Fibroblast of skin of scalp (primary cell): ENCODE results near the gene MIER1.
"Not testable (repeated sequence)": the region's sequence is repeated elsewhere in the genome, so short reads cannot be mapped to it uniquely, and the experiment has no call there.

Experiments
- DNase-seq: peaks from one replicate; pipeline ENCODE4 v3.0.0-alpha.2; 2013

Gene MIER1

GRCh38 chr1:66938613-66939012 is 13.8 kb downstream of the MIER1 start:
- DNase-seq = peak; percentile 74

DNA sequence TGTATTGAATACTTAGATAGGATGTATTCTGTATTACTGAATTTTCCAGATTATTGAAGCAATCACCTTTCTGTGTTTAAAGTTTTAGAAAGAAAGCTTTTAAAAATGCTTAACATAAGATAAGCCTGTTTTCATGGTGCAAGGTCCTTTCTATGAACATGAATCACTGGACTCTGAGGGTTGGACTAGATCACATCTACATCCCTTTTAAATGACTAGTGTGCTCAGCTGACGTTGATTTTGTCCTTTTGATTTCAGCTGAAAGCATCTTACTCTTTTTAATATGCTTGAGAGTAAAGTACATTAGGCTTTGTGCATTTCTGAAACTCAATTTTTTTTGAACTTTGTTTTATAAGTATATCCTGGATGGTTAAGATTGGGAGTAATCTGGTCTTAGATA is 16.2 kb downstream of the MIER1 start:
- DNase-seq = no peak

DNA sequence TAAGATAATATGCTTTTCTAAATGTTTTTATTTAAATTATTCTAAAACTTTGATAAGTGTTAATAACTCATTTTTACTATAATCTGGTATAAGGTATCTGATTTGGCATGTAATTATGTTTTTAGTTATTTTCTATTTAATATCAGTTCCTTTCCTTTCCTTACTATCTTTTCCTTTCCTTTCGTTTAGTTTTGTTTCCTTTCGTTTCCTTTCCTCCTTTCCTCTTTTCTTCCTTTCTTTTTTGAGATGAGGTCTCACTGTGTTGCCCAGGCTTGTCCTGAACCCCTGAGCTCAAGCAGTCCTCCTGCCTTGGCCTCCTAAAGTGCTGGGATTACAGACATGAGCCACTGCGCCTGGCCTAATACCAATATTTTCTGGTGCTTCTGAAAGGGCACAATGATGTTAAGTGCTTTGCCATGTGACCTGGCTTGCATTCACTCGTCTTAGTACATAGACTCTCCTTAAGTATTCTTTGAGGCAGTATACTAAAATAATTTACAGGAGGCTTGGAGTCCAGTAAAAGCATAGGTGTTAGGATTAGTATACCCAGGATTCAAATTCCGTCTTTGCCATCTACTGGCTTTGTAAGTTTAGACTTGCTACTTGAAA is 18.7 kb downstream of the MIER1 start:
- no peak for DNase-seq

- peak; percentile 72 for DNase-seq
Observed at GRCh38 chr1:66944330-66945274, 19.8 kb downstream of the MIER1 start.

DNA sequence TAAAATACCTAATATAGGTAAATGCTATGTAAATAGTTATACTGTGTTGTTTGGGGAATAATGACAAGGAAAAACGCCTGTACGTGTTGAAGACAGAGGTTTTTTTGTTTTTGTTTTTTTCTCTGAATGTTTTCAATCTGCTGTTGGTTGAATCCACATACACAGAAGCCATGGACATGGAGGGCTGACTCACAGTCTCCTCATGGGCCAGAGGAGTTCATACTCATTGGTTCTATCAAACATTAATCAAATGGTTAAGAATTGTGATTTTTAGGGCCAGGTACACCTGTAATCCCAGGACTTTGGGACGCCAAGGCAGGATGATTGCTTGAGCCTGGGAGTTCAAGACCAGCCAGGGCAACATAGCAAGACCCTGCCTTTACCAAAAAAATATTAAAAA is 20.5 kb downstream of the MIER1 start:
- DNase-seq = no peak

DNA sequence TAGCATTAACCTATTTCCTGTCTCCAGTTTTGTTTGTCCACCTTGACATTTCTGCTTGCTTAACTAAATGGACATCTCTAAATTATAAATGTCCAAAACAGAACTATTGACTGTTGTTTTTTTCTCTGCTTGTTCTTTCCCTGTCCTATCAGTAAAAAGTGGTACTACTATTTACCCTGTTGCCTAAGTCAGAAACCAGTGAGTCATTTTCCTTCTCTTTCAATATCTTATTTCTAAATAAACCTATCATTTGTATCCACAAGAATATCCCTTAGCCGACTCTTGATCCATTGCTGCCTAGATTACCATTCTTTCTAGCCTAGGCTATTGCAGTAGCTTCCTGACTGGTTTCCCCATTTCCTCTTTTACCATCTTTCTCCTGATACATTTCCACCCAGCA is 22.5 kb downstream of the MIER1 start:
- no peak for DNase-seq

DNA sequence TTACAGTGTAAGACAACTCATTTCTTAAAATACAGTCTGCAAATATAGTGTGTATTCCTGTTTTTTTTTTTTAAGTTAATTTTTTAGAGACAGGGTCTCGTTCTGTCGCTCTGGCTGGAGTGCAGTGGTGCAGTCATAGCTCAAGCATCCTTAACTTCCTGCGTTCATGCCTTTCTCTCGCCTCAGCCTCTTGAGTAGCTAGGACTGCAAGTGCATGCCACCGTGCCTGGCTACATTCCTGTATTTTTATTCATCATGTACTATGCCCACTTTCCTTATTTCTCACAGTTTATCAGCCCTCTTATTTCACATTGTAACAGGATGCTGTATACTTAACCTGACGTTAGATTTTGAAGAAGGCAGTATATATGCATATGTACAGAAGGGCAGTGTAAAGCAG is 26.7 kb downstream of the MIER1 start:
- peak; percentile 80 for DNase-seq

- no peak for DNase-seq
Observed at GRCh38 chr1:66954208-66954607, 29.4 kb downstream of the MIER1 start.

GRCh38 chr1:66957938-66958337 is 33.1 kb downstream of the MIER1 start:
- DNase-seq = no peak

GRCh38 chr1:66966188-66966873 is 41.5 kb downstream of the MIER1 start:
- not testable (repeated sequence) for DNase-seq

DNA sequence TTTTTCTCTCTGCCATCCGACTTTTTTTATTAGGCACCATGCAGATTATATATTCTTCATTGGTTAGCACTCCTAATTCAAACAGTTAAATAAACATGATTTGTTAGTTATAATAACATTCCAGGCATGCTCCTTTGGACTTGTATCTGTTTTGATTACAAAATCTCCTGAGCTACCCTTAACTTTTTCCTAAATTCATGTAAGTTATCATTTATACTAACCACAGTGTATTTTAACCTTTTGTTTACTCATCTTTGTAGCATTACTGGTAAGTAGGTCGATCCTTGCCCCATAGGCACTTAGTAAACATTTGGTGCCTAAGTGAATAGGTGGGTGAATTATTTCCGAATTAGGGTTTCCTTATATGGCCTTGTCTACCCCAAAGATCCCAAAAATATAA is 43.8 kb downstream of the MIER1 start:
- peak; percentile 11 for DNase-seq

- no peak for DNase-seq
Observed at GRCh38 chr1:66978201-66978600, 53.4 kb downstream of the MIER1 start.

DNA sequence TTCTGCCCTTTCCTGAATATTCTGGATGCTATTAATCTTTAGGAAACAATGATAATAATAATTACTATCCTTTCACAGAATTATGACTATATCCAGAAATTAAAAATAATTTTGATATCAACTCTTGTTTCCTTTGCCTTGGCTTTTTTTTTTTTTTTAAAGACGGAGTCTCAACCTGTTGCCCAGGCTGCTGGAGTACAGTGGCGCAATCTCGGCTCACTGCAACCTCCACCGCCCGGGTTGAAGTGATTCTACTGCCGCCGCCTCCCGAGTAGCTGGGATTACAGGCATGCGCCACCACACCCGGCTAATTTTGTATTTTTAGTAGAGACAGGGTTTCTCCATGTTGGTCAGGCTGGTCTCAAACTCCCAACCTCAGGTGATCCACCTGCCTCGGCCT is 54.8 kb downstream of the MIER1 start:
- not testable (repeated sequence) for DNase-seq

DNA sequence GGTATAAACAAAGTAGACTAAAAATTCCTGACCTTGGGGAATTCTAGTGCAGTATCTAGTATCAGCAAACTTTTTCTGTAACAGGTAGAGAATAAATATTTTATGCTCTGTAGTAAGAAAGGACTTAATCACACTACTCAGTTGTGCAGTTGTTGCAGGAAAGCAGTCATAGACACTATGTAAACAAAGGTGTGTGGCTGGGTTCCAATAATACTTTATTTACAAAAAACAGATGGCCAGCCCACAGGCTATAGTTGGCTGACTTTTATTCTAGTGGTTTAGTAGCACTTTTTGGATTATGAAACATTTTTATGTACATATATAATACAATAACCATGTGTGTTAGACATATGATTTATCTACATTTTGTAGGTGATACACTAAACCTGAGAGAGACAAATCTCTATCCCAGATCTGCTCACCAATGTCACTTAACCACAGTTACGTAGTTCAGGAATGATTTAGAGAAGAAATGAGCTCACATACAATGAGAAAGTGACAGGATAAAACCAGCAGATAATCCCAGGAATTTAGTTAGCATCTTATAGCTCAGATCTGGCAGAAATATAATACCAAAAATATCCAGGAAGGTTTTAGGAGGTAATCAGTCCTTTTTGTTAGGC is 56.1 kb downstream of the MIER1 start:
- no peak for DNase-seq

DNA sequence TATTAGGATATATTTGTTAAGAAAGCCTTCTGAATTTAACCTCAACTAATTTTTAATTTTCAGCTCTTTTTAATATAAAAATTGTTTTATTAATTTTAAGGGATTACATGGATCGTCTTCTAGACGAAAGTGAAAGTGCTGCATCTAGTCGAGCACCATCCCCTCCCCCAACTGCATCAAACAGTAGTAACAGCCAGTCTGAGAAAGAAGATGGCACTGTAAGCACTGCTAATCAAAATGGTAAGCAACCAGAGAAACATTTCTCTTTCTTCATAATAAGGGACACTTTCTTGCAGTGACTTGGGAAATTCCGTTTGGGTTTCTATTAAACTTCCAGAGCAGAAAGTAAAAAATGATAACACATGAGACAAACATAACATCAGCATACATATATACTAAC is 56.9 kb downstream of the MIER1 start:
- no peak for DNase-seq

GRCh38 chr1:66982561-66983260 is 57.9 kb downstream of the MIER1 start:
- no peak for DNase-seq

GRCh38 chr1:66984491-66984890 is 59.7 kb downstream of the MIER1 start:
- DNase-seq = no peak

- DNase-seq = no peak
Observed at GRCh38 chr1:66985835-66986234, 61.0 kb downstream of the MIER1 start.

DNA sequence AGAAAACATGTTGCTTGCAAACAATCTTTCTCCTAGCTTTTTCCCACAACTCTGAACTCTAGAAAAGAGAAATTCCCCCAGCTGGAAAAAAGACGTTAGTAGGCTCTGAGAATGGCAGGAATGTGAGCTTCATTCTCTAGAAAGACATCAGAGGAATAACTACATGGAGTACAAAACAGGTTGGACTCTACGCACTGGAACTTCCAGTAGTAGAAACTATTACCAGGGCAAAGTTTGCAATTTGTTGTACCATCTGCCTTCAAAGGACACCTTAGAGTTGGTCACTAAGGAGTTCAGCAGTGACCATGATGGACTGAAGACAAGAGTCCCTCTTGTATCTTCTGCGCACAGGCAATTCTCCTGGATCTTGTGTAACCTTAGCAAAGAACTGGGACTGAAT is 68.3 kb downstream of the MIER1 start:
- no peak for DNase-seq

GRCh38 chr1:66996018-66996682 is 71.4 kb downstream of the MIER1 start:
- DNase-seq = peak; percentile 73

DNA sequence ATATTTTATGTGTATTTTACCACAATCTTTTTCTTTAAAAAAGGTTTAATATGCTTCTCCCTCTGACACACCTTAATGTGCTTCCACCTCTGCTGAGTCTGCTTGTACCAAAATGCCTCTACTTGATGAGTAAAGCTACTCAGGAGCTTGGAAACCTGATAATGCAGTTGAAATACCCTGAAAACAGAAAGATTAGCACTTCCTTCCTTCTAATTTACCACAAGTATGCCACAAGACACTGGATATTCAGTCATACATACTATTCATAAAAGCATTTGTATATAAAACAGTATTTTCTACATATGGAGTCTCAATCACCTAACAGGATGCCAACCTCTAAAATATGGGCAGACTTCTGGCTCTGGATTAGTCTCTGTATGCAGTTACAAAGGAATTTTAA is 74.2 kb downstream of the MIER1 start:
- DNase-seq = no peak
